DOHH2 (cell line): ENCODE data around the gene MICAL3.

Experiments used
- CTCF ChIP-seq: fragments of 200-600 bp; sonication (generic); IDR thresholded peaks from one replicate; pipeline ENCODE4 v1.5.1; 2014; ENCODE audit warnings: antibody characterized with exemption, mild to moderate bottlenecking, low read depth, low read length; ENCODE audit not compliant: poor library complexity, severe bottlenecking
- EZH2phosphoT487 ChIP-seq: fragments of 200-600 bp; sonication (generic); IDR thresholded peaks from 2 replicates; pipeline ENCODE4 v1.6.1; 2017; ENCODE audit warnings: borderline replicate concordance, mild to moderate bottlenecking, antibody characterized with exemption, low read length, moderate library complexity, mixed read lengths

GRCh38 chr22:17982572-17983141 lies 41.7 kb downstream of the MICAL3 start:
- no peak for TF ChIP-seq CTCF
- no peak for TF ChIP-seq EZH2phosphoT487
